Activated CD4-positive, alpha-beta T cell treated with anti-CD3 and anti-CD28 coated beads for 36 hours (primary cell): ENCODE measurements around the gene GNG12. TPM values are rescaled to one million over a fixed set of nuclear protein-coding genes. Genes with fewer than 3 reads are reported as not detected.

Source experiments
- ATAC-seq: fragments of 200-7000 bp; cut with Tn5 transposase; one replicate; pipeline ENCODE4 v1.10.0; 2021; ENCODE audit warnings: mild to moderate bottlenecking, moderate library complexity
- CTCF ChIA-PET: fragments of 350-600 bp; sonication (Branson Sonifier 250); formaldehyde crosslinking; loops from one replicate; lab custom pipeline; 2021; ENCODE audit warnings: antibody characterized with exemption; lab: Charles Lee
- POLR2A ChIA-PET: fragments of 350-600 bp; sonication (Branson Sonifier 250); formaldehyde crosslinking; loops from one replicate; lab custom pipeline; 2021; ENCODE audit warnings: antibody characterized with exemption, inconsistent platforms; lab: Charles Lee
- DNase-seq: peaks from one replicate; pipeline ENCODE4 v3.0.0-alpha.2; 2020
- H3K27ac Mint-ChIP-seq: one replicate; pipeline ENCODE4 v1.8.0; 2021; ENCODE audit warnings: mixed read lengths
- H3K27me3 Mint-ChIP-seq: one replicate; pipeline ENCODE4 v1.8.0; 2021; ENCODE audit warnings: mixed read lengths
- H3K36me3 Mint-ChIP-seq: one replicate; pipeline ENCODE4 v1.8.0; 2021; ENCODE audit warnings: low read depth, mixed read lengths
- H3K4me1 Mint-ChIP-seq: one replicate; pipeline ENCODE4 v1.8.0; 2021; ENCODE audit warnings: mixed read lengths
- H3K4me3 Mint-ChIP-seq: one replicate; pipeline ENCODE4 v1.8.0; 2021; ENCODE audit warnings: mild to moderate bottlenecking, moderate library complexity, mixed read lengths
- H3K9me3 Mint-ChIP-seq: one replicate; pipeline ENCODE4 v1.8.0; 2021; ENCODE audit warnings: low read depth, mixed read lengths
- intact Hi-C, 2 experiments: fragments of 100-400 bp; cut with DNase I in 1 of 2; cut with micrococcal nuclease in 1 of 2; formaldehyde crosslinking; loops; one replicate each; pipeline versions ENCODE4 v1.14.2 to v1.15.1; 2022 to 2024; cut with DNase I, micrococcal nuclease
- total RNA-seq, 2 experiments: library from RNA; stranded (reverse); gene quantifications; one replicate each; pipeline ENCODE4 v1.2.3, GENCODE V29; 2021

Gene GNG12
- total RNA-seq, 2 experiments from 2014 or later: 0.07 to 0.11 TPM

DNA sequence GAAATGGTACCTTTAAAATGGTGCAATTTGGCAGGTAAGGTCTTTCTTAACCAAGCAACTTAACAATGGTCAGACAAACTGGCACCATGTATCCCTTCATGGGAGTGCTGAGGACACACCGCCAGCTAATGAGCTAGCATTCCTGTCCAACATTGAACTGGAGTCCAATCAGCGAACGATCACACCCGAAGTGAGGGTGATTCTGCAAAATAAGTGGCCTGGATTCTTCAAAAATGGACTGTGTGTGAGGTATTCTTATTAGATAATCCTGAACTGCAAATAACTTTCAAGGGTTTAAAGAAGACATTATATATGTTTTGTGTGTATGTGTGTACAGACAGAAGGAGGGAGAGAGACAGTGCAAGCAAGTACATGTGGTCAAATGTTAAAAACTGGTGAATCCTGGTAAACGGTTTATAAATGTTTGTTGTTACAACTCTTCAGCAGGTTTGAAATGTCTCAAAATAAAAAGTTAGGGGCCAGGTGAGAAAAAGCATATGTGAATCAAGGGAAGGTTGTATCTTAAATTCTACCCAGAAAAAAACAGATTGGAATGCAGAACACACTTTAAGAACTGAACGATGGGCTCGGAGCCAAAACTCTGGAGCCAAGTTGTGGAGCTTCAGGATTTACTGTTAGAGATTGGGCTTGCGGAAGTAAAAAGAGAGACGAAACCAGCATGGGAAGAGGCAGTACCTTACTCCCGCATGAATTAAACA lies 127.4 kb downstream of the GNG12 start:
- Mint-ChIP-seq H3K36me3 (no peaks in the 10 kb centered on the region), H3K4me3 (no peak overlapping the region), H3K4me1 (peaks cover 5% of the 10 kb centered on the region), H3K9me3 (no peaks in the 10 kb centered on the region), H3K27me3 (no peaks in the 10 kb centered on the region), H3K27ac (no peak overlapping the region)
- ATAC-seq (no peak), DNase-seq (no peak)
- intact Hi-C loops: no loop called here
- ChIA-PET CTCF (no interaction called here), POLR2A (no interaction called here)

DNA sequence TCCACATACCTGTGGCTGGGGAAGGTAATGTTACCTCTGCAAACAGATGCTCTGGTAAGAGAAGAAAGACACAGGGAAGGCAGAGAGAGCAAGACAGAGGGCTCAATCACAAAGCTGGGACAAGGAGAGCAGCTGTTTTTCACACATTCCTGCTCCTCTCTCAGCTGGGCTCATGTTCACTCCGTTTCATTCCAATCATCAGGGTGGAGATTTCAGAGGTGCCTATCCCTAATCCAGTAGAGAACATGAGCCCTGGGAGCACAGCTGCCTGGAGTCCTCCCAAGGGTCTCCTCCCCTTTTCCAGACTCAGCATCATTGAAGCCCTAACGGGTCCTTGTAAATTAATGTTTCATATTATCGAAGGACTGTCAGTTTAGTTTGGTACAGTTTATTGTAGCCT lies 128.9 kb downstream of the GNG12 start:
- H3K9me3 Mint-ChIP-seq: no peaks in the 10 kb centered on the region
- CTCF ChIA-PET: interaction anchor here (0.8 to 1.1 kb wide), 2 partner anchors 13 to 1499 kb away, joined by 3 read pairs; no protein-coding TSS in a partner anchor
- POLR2A ChIA-PET: no interaction called here
- peaks cover 12% of the 10 kb centered on the region for H3K4me1 Mint-ChIP-seq
- no peak overlapping the region for H3K27ac Mint-ChIP-seq
- H3K36me3 Mint-ChIP-seq: no peaks in the 10 kb centered on the region
- no peak for ATAC-seq
- H3K27me3 Mint-ChIP-seq: no peaks in the 10 kb centered on the region
- H3K4me3 Mint-ChIP-seq: no peak overlapping the region
- intact Hi-C loops: no loop called here
- DNase-seq: no peak

- H3K36me3 Mint-ChIP-seq: no peaks in the 10 kb centered on the region
- no peaks in the 10 kb centered on the region for H3K27me3 Mint-ChIP-seq
- DNase-seq: no peak
- intact Hi-C loops: no loop called here
- ChIA-PET CTCF (interaction anchor here (0.8 to 2.4 kb wide), 5 partner anchors 18 to 555 kb away, joined by 3 to 11 read pairs (median 4); no protein-coding TSS in a partner anchor), POLR2A (no interaction called here)
- peaks cover 12% of the 10 kb centered on the region for H3K4me1 Mint-ChIP-seq
- H3K27ac Mint-ChIP-seq: no peak overlapping the region
- no peak overlapping the region for H3K4me3 Mint-ChIP-seq
- ATAC-seq: no peak
- no peaks in the 10 kb centered on the region for H3K9me3 Mint-ChIP-seq
These were observed 131.4 kb downstream of the GNG12 start for GRCh38 chr1:67701876-67702275.

GRCh38 chr1:67700692-67701410 lies 132.4 kb downstream of the GNG12 start:
- no peaks in the 10 kb centered on the region for H3K36me3 Mint-ChIP-seq
- DNase-seq (peak; percentile 44), ATAC-seq (peak; percentile 93)
- H3K27ac Mint-ChIP-seq: peak overlapping the region; percentile 22
- H3K27me3 Mint-ChIP-seq: no peaks in the 10 kb centered on the region
- ChIA-PET CTCF (interaction anchor here (0.5 to 2.4 kb wide), 6 partner anchors 17 to 556 kb away, joined by 3 to 11 read pairs (median 4); no protein-coding TSS in a partner anchor), POLR2A (interaction anchor here (0.6 to 1.0 kb wide), 3 partner anchors 14 to 59 kb away, joined by 3 to 4 read pairs (median 3); no protein-coding TSS in a partner anchor)
- peaks cover 12% of the 10 kb centered on the region for H3K4me1 Mint-ChIP-seq
- no peaks in the 10 kb centered on the region for H3K9me3 Mint-ChIP-seq
- intact Hi-C loops: loop anchor here in 1 of 2 experiments (1.0 kb wide), 1 partner anchor 14 kb away; no protein-coding TSS in a partner anchor
- H3K4me3 Mint-ChIP-seq: no peak overlapping the region

GRCh38 chr1:67700220-67700619 lies 133.0 kb downstream of the GNG12 start:
- POLR2A ChIA-PET: interaction anchor here (1.0 kb wide), 2 partner anchors 14 to 60 kb away, joined by 3 to 4 read pairs; no protein-coding TSS in a partner anchor
- Mint-ChIP-seq H3K9me3 (no peaks in the 10 kb centered on the region), H3K27ac (peak overlapping the region; percentile 20), H3K4me3 (no peak overlapping the region), H3K27me3 (no peaks in the 10 kb centered on the region), H3K4me1 (peaks cover 12% of the 10 kb centered on the region), H3K36me3 (no peaks in the 10 kb centered on the region)
- intact Hi-C loops: loop anchor here in 1 of 2 experiments (1.0 kb wide), 1 partner anchor 13 kb away; no protein-coding TSS in a partner anchor
- CTCF ChIA-PET: interaction anchor here (1.2 kb wide), 1 partner anchor 28 kb away, joined by 4 read pairs; no protein-coding TSS in a partner anchor
- no peak for ATAC-seq
- no peak for DNase-seq

- peaks cover 12% of the 10 kb centered on the region for H3K4me1 Mint-ChIP-seq
- POLR2A ChIA-PET: no interaction called here
- no peaks in the 10 kb centered on the region for H3K36me3 Mint-ChIP-seq
- DNase-seq (no peak), ATAC-seq (no peak)
- CTCF ChIA-PET: interaction anchor here (0.8 kb wide), 1 partner anchor 63 kb away, joined by 3 read pairs; no protein-coding TSS in a partner anchor
- no peak overlapping the region for H3K4me3 Mint-ChIP-seq
- intact Hi-C loops: no loop called here
- no peaks in the 10 kb centered on the region for H3K9me3 Mint-ChIP-seq
- no peaks in the 10 kb centered on the region for H3K27me3 Mint-ChIP-seq
- no peak overlapping the region for H3K27ac Mint-ChIP-seq
These were observed 136.6 kb downstream of the GNG12 start for GRCh38 chr1:67696708-67697107.

DNA sequence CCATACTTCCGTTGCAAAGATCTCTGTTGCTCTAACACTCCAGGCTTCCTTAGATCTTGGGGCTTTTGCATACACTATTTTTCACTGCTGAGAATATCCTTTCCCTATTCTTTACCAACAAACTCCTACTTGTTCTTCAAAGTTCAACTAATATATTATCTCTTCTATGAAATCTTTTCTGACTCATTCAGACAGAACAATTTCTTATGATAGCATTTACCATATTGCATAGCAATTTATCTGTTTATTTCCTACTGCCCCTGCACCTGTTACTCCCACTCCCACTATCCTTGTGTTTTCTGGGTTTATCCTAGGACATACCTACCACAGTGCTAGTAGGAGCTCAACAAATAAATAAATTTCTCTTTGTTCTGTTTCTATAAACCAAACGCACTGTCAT lies 137.3 kb downstream of the GNG12 start:
- H3K4me1 Mint-ChIP-seq: peaks cover 8% of the 10 kb centered on the region

DNA sequence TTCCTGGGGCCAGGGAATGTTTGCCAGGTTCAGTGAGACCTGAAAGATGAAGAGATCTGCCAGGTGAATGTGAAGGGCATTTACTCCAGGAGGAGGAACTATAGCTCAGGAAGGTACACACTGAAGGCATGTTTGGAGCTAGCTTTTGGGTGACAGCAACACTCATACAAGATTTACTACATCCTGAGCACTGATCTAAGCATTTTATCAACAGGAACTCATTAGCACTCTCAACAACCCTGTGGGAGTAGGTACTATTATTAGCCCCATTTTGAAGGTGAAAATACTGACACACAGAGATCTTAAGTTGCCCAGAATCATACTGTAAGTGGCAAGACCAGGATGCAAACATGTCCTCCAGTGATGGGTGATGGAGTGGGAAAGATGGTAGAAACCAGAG lies 141.6 kb downstream of the GNG12 start:
- peaks cover 19% of the 10 kb centered on the region for H3K4me1 Mint-ChIP-seq
- ChIA-PET CTCF (interaction anchor here (0.6 to 1.5 kb wide), 3 partner anchors 13 to 159 kb away, joined by 3 to 4 read pairs (median 3); no protein-coding TSS in a partner anchor), POLR2A (no interaction called here)
- no peak overlapping the region for H3K4me3 Mint-ChIP-seq
- H3K27me3 Mint-ChIP-seq: no peaks in the 10 kb centered on the region
- H3K27ac Mint-ChIP-seq: no peak overlapping the region
- ATAC-seq: no peak
- no peak for DNase-seq
- H3K36me3 Mint-ChIP-seq: peaks cover 24% of the 10 kb centered on the region
- H3K9me3 Mint-ChIP-seq: no peaks in the 10 kb centered on the region
- intact Hi-C loops: no loop called here

More for the DNA sequence above, 137.3 kb downstream of the GNG12 start:
- Mint-ChIP-seq H3K36me3 (no peaks in the 10 kb centered on the region), H3K9me3 (no peaks in the 10 kb centered on the region), H3K27ac (no peak overlapping the region), H3K27me3 (no peaks in the 10 kb centered on the region), H3K4me3 (no peak overlapping the region)
- ATAC-seq (no peak), DNase-seq (no peak)
- CTCF ChIA-PET: no interaction called here
- POLR2A ChIA-PET: no interaction called here
- intact Hi-C loops: no loop called here

GRCh38 chr1:67690411-67690810 lies 142.9 kb downstream of the GNG12 start:
- H3K36me3 Mint-ChIP-seq: peaks cover 30% of the 10 kb centered on the region
- H3K9me3 Mint-ChIP-seq: no peaks in the 10 kb centered on the region
- H3K27ac Mint-ChIP-seq: no peak overlapping the region
- POLR2A ChIA-PET: interaction anchor here (0.6 kb wide), 1 partner anchor 56 kb away, joined by 5 read pairs; no protein-coding TSS in a partner anchor
- no peaks in the 10 kb centered on the region for H3K27me3 Mint-ChIP-seq
- DNase-seq: no peak
- intact Hi-C loops: no loop called here
- H3K4me1 Mint-ChIP-seq: peaks cover 22% of the 10 kb centered on the region
- H3K4me3 Mint-ChIP-seq: no peak overlapping the region
- CTCF ChIA-PET: interaction anchor here (0.6 to 1.5 kb wide), 2 partner anchors 12 to 29 kb away, joined by 3 to 4 read pairs; no protein-coding TSS in a partner anchor
- ATAC-seq: no peak

DNA sequence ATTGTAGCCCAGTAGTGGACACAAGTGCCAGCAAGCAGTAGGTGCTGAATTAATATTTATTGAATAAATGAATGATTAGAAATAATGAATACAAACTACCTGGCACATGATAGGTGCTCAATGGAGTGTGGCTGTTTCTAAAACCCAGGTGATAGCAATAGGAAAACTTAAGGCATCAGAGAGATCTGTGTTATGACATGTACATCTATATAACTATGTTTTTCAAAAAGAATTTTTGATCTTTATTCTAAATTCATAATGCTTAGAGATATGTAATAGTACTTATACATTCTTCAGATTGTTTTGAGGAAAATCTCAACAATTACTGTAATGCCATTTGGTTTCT lies 143.3 kb downstream of the GNG12 start:
- no peak overlapping the region for H3K27ac Mint-ChIP-seq
- no peaks in the 10 kb centered on the region for H3K9me3 Mint-ChIP-seq
- H3K4me1 Mint-ChIP-seq: peaks cover 22% of the 10 kb centered on the region
- DNase-seq: no peak
- H3K4me3 Mint-ChIP-seq: no peak overlapping the region
- peaks cover 30% of the 10 kb centered on the region for H3K36me3 Mint-ChIP-seq
- intact Hi-C loops: no loop called here
- ATAC-seq: no peak
- no peaks in the 10 kb centered on the region for H3K27me3 Mint-ChIP-seq
- CTCF ChIA-PET: no interaction called here
- POLR2A ChIA-PET: no interaction called here

GRCh38 chr1:67689267-67690017 lies 143.8 kb downstream of the GNG12 start:
- CTCF ChIA-PET: interaction anchor here (0.7 kb wide), 1 partner anchor 69 kb away, joined by 3 read pairs; no protein-coding TSS in a partner anchor
- POLR2A ChIA-PET: no interaction called here
- intact Hi-C loops: loop anchor here (5.0 to 10.0 kb wide), 4 partner anchors 127 to 805 kb away; partner anchors contain the start of genes DEPDC1 (in 1 of the 2) and IL12RB2 (in 1 of the 2)
- Mint-ChIP-seq H3K36me3 (peaks cover 30% of the 10 kb centered on the region), H3K4me1 (peaks cover 25% of the 10 kb centered on the region), H3K4me3 (no peak overlapping the region), H3K27me3 (no peaks in the 10 kb centered on the region), H3K27ac (no peak overlapping the region), H3K9me3 (no peaks in the 10 kb centered on the region)
- DNase-seq (no peak), ATAC-seq (no peak)
